ENCODE results near the gene KRTAP12-2.

DNA sequence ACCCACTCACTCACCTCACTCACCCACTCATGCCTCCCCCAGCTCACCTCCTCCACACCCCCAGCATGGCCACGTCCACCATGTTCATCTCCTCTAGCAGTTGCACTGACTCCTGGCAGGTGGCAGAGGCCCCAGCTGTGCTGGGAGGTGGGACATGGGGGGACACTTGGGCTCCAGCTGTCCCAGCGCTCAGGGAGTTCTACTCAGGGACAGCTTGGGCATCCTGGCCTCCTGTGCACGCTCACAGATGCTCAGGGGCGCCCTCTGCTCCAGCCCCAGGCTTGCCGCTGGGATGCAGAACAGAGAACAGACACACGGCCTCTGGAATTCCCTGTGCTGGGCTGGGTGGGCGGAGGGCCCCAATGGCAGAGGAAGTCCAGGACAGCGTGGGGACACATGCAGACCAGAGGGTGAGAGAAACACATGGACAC lies 49.6 kb downstream of the KRTAP12-2 start:
- TF ChIP-seq, protein P1, sequence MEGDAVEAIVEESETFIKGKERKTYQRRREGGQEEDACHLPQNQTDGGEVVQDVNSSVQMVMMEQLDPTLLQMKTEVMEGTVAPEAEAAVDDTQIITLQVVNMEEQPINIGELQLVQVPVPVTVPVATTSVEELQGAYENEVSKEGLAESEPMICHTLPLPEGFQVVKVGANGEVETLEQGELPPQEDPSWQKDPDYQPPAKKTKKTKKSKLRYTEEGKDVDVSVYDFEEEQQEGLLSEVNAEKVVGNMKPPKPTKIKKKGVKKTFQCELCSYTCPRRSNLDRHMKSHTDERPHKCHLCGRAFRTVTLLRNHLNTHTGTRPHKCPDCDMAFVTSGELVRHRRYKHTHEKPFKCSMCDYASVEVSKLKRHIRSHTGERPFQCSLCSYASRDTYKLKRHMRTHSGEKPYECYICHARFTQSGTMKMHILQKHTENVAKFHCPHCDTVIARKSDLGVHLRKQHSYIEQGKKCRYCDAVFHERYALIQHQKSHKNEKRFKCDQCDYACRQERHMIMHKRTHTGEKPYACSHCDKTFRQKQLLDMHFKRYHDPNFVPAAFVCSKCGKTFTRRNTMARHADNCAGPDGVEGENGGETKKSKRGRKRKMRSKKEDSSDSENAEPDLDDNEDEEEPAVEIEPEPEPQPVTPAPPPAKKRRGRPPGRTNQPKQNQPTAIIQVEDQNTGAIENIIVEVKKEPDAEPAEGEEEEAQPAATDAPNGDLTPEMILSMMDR (IDR thresholded peaks at IDR 0.05; ENCODE audit: low read depth, low read length): no peak
- TF ChIP-seq EZH2phosphoT487 (IDR thresholded peaks at IDR 0.05; ENCODE audit: low read depth): no peak

All from OCI-LY3 (cell line).